Measurements from ENCODE around the gene TPSD1.
"Not testable (repeated sequence)": the region's sequence is repeated elsewhere in the genome, so short reads cannot be mapped to it uniquely, and the experiment has no call there.

TPSD1 gene

DNA sequence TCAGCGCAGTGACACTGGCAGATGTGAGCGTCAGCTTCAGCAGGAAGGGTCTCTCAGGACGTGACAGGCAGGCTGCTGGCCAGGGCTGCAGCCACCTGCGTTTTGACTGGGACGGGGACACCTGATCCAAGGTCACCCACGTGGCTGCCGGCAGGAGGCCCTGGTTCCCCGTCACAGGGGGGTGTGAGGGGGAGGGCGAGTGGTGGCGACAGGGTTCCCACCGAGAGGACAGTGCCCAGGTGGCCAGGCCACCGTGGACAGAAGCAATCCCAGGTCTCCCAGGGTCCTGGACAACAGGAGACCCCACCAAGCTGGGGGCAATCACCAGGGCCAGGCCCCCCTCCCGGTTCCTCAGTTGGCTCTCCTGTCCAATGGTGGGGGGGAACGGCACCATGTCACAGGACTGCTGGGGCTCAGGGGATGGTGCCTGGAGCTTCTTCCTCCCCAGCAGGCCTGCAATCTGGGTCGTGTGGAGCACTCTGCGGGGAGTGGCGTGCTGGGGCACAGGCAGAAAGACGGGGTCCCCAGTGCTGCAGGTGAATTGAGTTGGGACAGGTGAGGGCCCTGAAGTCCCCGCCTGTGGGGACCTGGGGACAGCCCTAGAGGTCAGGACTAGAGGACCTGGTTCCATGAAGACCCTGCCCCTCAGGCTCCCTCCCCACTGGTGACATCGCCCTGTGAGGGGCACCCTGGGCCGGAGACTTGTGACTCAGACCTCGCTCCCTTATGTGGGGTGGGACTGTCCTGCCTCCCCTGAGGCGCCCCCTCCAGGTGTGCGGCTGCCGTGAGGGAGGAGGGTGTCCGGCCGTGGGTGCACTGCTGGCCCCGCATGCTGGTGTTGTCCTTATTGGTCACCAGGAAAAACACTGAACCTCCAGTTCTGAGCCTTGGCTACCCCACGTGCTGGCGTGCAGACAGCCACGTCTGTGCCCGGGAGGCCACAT is 11.7 kb upstream of the TPSD1 start:
- DNase-seq = not testable (repeated sequence)

DNA sequence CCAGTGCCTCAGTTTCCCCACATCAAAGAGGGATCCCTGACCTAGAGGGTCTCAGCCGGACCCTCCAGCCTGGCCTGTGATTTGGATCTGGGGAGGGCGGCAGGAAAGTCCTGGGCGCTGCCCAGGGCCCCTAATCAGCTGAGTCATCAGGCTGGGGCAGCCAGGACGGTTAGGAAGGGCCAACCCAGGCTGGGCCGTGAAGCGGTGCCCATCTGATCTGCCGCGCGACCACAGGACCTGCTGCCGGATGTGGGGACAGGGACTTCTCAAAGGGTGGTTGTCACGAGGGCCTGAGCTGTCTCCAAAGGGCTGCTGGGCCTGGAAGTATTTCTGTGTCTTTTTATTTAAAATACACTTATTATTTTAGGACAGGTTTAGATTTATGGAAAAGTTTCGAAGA is 11.0 kb upstream of the TPSD1 start:
- no peak for DNase-seq

DNA sequence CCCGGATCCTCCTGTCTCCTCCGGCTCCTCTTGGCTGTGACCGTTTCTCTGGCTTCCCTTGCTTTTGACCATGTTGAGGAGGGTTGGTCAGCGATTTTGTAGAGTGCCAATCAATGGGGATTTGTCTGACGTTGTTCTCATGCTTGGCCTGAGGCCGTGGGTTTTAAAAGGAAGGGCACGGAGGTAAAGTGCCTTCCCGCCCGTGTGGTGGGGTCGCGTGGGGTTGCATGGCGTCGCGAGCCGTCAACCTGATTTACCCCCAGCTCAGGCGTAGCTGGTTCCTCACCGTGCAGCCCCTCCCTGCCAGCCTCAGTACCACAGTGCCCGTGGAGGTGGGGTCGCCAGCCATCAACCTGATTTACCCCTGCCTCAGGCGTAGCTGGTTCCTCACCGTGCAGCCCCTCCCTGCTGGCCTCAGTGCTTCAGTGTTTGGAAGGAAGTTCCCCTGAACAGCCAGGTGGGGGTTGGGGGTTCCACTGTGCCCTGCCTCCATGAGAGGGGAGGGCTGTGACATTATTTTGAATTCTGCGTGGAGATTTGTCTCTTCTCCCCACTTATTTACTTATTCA is 10.3 kb upstream of the TPSD1 start:
- no peak for DNase-seq

DNA sequence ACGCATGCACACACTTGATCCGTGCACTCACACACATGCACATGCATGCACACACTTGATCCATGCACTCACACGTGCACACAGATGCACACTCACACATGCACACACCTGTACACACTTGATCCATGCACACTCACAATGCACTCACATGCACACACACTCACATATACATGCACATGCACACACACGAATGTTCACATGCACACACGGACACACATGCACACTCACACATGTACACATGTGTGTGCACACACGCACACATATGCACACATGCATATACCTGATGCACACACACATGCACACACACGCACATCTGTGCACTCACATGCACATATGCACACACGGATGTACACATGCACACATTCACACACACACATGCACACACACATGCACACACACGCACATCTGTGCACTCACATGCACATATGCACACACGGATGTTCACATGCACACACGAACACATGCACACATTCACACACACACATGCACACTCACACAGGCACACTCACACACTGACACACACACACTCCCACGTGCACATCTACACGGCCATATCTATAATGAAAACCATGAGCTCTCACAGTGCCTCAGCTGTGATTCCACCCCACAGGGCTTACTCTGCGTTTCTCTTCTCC is 7.8 kb upstream of the TPSD1 start:
- DNase-seq = not testable (repeated sequence)

DNA sequence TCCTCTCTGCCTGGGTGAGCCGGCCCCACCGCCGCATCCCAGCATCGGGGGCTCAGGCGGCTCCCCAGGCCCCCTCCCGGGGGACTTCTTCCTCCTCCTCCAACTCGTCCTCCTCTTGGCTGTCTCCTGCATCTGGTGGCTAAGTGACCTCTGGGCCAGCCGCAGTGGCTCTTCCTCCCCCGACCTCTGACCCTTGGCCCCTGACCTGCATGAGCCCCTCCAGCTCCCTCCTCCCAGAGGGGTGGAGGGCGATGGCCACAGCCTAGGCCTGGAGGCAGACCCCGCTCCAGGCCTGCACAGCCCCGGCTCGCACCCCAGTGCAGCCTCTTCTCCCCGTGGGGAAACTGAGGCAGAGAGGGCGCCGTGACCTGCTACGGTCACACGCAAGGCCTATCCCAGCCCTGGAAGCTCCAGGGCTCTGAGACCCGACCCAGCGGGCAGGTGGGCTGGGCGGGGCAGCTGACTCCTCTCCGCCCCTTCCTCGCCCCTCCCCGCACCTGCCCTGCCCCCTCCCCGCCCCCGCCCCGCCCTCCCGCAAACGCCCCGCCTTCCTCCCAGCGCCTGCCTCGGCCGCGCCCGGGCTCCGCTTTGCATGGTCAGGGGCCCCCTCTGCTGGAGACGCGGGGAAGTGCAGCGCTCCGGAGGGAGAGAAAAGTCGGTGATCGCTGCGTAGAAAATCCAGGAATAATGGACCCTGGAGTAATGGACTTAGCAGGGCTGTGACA is 6.7 kb upstream of the TPSD1 start:
- DNase-seq = not testable (repeated sequence)

DNA sequence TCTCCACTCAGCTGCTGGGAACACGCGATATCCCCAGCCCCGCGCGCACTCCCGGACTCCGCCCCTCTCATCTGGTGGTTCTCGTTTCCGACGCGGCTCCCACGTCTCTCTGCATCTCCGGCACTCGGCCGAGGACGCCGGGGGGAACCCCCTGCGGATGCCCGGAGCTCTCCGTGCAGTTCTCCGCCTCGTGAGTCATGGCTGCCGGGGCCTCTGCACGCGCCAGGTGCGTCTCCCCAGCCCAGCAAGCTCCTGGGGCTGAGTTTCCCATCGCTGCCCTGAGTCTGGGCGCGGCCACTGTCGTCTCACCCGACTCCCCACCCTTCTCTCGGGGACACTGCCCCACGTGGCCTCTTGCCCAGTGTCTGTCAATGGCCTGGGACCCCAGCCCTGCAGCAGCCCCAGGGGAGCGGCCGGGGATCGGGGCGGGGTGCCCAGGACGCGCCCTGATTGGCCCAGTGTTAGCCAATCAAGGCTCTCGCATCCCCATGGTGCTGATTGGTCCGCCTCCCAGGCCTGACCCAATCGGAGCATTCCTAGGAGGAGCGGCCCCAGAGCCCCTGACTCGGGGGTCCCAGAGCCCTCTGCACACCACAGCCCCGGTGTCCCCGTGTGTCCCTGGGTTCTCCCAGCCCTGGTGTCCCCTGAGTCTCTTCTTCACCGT is 2.0 kb upstream of the TPSD1 start:
- DNase-seq = not testable (repeated sequence)

DNA sequence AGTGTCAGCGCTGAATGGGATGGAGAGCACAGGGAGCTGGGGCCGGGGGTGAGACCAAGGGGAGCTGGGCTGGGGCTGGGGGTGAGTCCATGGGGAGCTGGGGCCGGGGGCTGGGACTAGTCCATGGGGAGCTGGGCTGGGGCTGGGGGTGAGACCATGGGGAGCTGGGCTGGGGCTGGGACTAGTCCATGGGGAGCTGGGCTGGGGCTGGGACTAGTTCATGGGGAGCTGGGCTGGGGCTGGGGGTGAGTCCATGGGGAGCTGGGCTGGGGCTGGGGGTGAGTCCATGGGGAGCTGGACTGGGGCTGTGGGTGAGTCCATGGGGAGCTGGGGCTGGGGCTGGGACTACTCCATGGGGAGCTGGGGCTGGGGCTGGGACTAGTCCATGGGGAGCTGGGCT is 1.0 kb upstream of the TPSD1 start:
- not testable (repeated sequence) for DNase-seq

DNA sequence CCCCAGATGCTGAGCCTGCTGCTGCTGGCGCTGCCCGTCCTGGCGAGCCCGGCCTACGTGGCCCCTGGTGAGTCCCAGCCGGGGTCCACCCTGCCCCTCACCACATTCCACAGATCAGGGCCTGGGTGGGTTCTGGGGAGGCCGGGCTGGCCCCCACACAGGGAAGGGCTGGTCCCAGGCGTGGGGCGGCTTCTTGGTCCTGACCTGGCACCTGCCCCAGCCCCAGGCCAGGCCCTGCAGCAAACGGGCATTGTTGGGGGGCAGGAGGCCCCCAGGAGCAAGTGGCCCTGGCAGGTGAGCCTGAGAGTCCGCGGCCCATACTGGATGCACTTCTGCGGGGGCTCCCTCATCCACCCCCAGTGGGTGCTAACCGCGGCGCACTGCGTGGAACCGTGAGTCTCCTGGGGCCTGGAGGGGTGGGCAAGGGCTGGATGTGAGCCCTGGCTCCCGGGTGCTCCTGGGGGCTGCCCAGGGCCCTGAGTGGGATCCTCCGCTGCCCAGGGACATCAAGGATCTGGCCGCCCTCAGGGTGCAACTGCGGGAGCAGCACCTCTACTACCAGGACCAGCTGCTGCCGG is 516 bp downstream of the TPSD1 start:
- DNase-seq = not testable (repeated sequence)

DNA sequence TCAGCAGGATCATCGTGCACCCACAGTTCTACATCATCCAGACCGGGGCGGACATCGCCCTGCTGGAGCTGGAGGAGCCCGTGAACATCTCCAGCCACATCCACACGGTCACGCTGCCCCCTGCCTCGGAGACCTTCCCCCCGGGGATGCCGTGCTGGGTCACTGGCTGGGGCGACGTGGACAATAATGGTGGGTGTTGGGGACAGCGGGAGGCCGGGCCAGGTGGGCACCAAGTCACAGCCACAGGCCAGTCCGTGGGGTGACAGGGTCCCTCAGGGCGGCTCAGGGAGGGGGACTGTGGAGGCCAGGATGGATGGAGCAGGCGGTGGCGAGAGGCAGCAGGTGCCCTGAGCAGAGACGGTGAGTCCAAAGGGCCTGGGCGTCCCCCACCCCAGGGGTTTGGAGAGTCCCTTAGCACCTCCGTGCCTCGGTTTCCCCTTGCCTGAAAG is 1.0 kb downstream of the TPSD1 start:
- DNase-seq = no peak

DNA sequence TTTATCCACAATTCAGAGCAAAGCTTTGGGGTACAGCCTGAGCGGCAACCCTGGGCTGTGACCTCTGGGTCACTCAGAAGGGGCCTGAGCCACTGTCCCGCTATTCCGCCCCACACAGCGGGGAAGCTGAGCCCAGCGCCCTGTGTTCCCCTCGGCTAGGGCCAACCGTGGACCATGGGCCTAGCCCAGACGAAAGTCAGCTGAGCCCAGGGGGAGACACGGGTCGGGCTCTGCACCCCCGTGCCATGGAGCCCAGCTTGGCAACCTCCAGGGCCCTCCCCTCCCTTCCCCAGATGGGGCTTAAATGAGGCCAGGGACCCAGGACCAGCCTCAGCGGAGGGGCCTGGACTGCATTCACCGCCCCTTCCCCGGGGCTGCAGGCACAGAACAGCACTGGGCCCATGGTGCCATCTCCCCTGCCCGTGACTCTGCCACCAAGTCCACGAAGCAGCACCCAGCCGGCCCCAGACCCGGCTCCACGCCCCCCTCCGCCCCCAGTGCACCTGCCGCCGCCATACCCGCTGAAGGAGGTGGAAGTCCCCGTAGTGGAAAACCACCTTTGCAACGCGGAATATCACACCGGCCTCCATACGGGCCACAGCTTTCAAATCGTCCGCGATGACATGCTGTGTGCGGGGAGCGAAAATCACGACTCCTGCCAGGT is 1.8 kb downstream of the TPSD1 start:
- no peak for DNase-seq

DNA sequence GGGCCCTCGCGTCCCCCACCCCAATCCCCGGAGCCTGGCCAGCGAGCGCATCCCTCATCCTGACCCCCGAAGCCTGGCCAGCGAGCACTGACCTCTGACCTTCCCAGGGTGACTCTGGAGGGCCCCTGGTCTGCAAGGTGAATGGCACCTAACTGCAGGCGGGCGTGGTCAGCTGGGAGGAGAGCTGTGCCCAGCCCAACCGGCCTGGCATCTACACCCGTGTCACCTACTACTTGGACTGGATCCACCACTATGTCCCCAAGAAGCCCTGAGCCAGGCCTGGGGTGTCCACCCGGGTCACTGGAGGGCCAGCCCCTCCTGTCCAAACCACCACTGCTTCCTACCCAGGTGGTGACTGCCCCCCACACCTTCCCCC is 2.3 kb downstream of the TPSD1 start:
- no peak for DNase-seq

DNA sequence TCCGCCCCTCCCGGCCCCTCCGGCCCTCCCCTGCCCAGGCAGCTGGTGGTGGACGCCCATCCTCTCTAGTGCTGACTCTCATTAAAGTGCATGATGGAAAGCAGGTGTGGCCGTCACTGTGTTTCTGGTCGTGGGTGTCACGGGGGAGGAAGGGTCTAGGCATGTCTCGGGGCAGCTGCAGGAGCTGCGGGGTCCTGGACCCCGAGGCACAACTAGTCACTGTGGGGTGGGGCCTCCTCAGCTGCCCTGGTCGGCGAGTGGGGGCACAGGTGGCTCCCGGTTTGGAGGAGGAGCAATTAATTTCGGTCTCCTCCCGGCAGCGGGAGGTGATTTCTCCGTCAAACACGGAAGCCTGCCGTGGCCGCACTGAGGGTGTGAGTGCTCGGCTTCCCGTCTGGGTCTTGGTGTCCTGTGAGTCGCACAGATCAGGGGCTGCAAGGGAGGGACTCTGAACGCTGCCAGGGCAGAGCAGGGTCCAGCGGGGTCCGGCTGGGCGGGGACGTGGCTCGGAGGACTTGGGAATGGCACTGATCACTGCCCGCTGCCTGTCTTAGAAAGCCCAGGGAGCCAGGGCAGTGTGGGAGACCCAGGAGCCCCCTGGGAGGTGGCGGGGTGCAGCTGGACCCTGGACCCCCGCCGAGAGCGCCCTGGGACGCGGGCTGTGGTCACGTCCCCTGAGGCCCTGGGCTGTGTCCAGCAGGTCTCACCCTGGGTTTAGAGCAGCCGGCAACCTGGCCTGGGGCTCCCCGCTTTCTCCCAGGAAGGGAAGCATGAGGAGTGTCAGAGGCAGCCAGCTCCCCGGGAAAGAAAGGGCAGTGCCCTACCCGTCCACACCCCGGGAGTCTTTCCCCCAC is 3.3 kb downstream of the TPSD1 start:
- DNase-seq = no peak

DNA sequence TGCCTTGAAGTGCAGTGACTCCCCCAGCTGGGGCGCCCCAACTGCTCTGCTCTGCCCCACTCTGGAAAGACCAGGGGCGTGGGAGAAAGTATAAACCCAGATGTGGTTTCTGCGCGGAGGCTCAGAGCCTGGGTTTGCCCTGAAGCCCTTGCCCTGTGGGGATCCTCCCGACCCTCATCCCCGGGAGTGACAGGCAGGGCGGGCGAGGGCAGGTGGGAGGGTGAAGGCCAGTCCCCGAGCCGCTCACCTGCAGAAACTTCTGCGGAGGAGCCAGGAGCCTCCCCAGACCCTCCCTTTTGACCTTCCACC is 3.8 kb downstream of the TPSD1 start:
- no peak for DNase-seq

DNA sequence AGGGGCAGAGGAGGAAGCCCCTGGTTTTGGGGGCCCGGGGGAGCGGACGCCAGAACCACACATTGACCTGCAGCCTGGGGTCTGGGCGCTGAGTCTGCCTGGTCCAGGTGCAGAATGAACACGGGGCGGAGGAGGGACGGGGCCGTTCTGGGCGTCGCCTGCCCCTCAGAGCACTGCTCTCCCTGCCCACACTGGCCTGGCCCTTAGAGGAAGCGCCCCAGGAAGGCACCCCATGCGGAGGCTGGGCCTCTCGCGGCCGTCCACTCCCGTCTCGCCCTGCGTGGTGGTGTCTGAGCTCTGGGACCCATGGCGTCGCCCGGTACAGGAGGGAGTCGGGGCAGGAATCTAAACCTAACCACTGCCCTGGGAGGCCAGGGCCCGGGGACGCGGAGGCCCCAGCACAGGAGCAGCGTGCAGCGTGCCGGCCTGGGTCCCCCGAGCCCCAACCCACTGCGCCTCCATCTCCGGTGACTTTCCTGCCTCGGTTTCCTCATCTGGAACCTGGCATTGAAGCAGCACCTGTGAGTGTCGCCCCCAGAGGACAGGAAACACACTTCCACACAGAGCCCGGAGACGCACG is 4.3 kb downstream of the TPSD1 start:
- DNase-seq = no peak

DNA sequence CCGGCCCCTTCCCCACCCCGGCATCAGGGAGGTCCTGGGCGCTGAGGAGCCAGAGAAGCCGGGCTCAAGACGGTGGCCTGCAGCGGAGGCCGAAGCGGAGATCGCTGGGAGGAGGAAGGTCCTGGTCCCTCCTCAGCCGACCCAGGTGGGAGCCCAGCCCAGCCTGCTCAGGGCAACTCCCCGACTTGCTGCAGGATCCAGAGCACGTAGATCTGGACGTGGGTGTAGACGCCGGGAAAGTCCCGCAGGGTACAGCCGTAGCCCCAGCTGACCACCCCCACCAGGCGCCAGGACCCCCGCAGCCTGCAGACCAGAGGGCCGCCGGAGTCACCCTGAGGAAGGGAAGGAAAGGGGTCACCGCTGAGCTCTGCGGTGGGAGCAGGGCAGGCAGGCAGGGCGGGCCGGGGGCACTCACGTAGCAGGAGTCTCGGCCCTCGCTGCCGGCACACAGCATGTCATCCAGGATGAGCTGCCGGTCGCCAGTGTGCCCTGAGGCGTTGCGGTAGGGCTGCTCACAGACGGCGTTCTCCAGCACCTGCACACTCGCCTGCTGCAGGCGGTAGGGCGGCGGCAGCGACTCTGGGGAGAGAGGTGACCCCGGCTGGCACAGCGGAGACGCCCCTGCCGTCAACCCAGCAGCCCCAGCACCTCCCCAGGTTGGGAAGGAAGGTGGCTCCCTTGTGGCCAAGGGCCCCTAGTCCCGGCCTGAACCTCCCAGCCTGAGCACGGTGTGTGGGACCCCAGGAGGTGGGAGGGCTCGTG is 5.4 kb downstream of the TPSD1 start:
- no peak for DNase-seq

DNA sequence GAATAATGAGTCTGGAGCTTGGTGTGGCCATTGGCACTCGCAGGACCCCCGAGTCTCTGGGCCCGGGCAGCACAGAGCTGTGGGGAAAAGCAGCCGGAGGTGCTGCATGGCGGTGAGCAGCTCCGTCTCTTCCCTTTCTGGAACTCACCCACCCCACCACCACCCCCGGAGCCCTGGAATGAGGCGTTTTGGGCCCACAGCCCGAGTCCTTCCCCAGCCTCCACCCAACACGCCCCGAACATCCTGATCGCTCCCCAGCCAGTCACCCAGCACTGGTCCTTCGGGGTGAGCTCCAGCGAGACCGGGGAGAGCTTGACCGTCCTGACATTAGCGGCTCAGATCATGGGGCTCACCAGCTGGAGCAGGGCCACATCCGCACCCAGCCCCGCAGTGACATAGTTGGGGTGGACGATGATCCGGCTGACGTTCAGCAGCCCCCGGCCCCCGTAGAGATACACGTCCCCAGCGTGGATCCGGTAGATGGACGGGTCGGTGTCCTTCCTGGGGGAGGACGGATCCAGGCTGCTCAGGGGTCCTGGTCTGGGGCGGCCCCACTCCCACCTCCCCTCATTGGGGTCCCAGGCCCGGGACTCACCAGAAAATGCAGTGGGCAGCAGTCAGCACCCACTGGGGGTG is 6.5 kb downstream of the TPSD1 start:
- no peak for DNase-seq

DNA sequence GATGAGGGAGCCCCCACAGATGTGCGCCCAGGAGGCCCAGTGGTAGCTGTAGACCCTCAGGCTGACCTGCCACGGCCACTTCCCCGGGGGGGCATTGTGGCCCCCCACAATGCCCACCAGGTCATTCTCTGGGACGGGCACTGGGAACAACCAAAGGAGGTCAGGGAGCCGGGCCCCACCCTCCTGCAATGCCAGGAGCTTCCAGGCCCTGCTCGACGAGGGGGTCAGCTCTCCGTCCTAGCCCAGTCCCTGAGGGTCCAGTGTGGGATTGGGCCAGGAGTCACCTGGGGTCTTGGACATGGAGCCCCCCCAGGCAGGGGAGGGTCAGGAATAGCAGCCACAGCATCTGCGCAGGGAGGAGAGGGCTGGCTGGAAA is 7.0 kb downstream of the TPSD1 start:
- DNase-seq = no peak

DNA sequence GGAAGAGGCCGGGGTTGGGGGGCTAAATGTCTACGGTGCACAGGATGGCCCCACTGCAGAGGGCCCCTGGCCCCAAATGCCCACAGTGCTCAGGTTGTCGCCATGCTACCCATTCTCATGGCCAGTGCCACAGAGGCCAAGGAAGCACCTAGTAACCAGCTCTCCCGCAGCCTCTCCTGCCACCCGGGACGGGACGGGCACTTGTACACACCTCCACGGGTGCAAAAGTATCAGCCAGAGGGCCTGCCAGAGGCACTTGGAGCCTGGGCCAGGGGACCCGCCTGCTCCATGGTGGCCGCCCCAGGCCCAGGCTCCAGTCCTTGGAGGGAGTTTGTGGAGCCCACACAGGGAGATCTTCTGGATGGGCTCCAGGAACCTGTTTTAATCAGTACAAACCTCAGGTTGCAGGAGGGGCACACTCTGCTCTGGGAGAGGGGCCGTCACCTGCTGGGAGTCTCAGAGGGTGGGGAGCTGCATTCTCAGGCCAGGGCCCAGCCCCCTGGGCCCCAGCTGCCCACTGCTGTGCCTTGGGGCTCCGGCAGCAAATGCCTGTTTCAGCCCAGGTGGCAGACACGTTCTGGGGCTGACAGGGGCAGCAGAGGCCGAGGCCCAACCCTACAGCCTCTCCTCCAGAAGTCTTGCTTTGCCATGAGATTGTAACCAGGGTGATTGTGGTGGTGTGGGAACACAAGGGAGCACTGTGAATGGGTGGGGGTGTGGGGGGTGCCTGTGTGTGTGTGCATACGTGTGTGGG is 7.9 kb downstream of the TPSD1 start:
- DNase-seq = no peak
